Limb (tissue), 2 donors: ENCODE measurements around the gene KIAA0825.

Experiments used
- DNase-seq, 2 donors: peaks; one replicate each; pipeline ENCODE4 v3.0.0-alpha.2; 2016; ENCODE audit errors: extremely low spot score in 2 of 2

The KIAA0825 gene

GRCh38 chr5:94508461-94509148 is 109.8 kb downstream of the KIAA0825 start:
- DNase-seq: no peak

- no peak for DNase-seq
Observed at GRCh38 chr5:94505327-94506068, 112.9 kb downstream of the KIAA0825 start.

GRCh38 chr5:94503677-94504076 is 114.7 kb downstream of the KIAA0825 start:
- no peak for DNase-seq

- no peak for DNase-seq
Observed at GRCh38 chr5:94501365-94501764, 117.0 kb downstream of the KIAA0825 start.

- no peak for DNase-seq
Observed at GRCh38 chr5:94499806-94500205, 118.6 kb downstream of the KIAA0825 start.

GRCh38 chr5:94498199-94498598 is 120.2 kb downstream of the KIAA0825 start:
- DNase-seq: no peak

GRCh38 chr5:94485067-94485466 is 133.3 kb downstream of the KIAA0825 start:
- DNase-seq: no peak

GRCh38 chr5:94481059-94481458 is 137.3 kb downstream of the KIAA0825 start:
- DNase-seq: no peak

GRCh38 chr5:94480486-94480885 is 137.9 kb downstream of the KIAA0825 start:
- no peak for DNase-seq

GRCh38 chr5:94473936-94474335 is 144.5 kb downstream of the KIAA0825 start:
- DNase-seq: peak in 1 of 2 donors; percentile 37

GRCh38 chr5:94471521-94471920 is 146.9 kb downstream of the KIAA0825 start:
- peak in 1 of 2 donors; percentile 46 for DNase-seq

- DNase-seq: no peak
Observed at GRCh38 chr5:94470802-94471201, 147.6 kb downstream of the KIAA0825 start.

GRCh38 chr5:94469894-94470329 is 148.5 kb downstream of the KIAA0825 start:
- DNase-seq: peak in 1 of 2 donors; percentile 70

- DNase-seq: no peak
Observed at GRCh38 chr5:94467954-94468930, 150.2 kb downstream of the KIAA0825 start.

GRCh38 chr5:94467346-94467953 is 151.0 kb downstream of the KIAA0825 start:
- no peak for DNase-seq

- DNase-seq: no peak
Observed at GRCh38 chr5:94463739-94464138, 154.7 kb downstream of the KIAA0825 start.

- no peak for DNase-seq
Observed at GRCh38 chr5:94461131-94461530, 157.3 kb downstream of the KIAA0825 start.

- DNase-seq: no peak
Observed at GRCh38 chr5:94459915-94460314, 158.5 kb downstream of the KIAA0825 start.

GRCh38 chr5:94457788-94458187 is 160.6 kb downstream of the KIAA0825 start:
- DNase-seq: no peak

- DNase-seq: no peak
Observed at GRCh38 chr5:94445726-94446125, 172.7 kb downstream of the KIAA0825 start.

- no peak for DNase-seq
Observed at GRCh38 chr5:94442991-94443390, 175.4 kb downstream of the KIAA0825 start.
